Inflammatory macrophage treated with lipopolysaccharide for 4 hours (primary cell): ENCODE results near the gene ABHD17B.
A peak's percentile ranks its signal among the peaks of the same experiment; 100 is the strongest.

Experiments used
- DNase-seq: peaks from one replicate; pipeline ENCODE4 v3.0.0-alpha.2; 2020

The ABHD17B gene

DNA sequence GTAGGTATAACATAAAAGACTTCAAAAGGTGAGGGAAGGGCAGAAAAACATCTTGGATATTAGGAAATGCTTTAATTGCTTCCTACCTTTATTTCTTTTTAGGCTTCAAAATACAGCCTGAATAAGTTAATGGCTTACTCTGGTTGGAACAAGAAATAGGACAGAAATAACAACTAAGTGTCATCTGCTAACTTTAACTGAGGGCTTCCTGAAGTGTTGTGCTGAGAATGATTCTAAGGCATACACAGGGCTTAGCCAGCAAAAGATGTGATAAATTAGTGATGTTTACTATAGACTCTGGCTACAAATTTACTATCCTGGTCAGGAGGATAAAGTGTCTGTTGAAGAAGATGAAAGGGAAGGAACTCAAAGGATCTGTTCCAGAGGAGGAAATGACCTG, 34.2 kb downstream of the ABHD17B start:
- DNase-seq: no peak

DNA sequence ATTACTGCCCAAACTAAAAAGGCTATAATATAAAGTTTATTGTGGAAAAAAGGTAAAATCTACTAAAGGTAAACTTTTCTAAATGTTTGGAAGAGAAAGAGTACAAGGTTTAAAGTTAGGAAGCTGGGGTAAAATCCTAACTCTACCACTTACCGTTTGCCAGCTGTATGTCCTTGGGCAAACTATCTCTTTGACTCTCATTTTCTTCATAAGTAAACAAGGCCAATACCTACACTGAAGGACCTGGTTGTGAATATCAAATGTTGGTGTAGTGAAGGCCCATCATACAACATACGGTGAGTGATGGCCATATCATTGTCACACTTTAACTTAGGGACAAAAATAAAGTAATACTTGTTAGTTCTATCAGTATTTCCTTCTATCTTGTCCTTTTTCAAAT, 34.9 kb downstream of the ABHD17B start:
- DNase-seq: no peak

DNA sequence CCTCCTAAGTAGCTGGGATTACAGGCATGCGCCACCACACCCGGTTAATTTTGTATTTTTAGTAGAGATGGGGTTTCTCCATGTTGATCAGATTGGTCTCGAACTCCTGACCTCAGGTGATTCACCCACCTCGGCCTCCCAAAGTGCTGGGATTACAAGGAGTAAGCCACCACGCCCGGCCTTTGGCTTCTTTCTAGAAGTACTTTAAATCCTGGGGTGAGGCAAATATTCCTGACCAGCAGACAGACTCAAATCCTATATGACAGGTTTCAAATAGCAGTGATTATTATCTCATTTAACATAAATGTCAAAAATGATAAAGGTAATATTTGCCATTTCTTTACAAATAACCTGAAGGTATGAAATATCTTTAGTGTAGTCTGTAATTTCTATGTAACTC, 35.6 kb downstream of the ABHD17B start:
- DNase-seq: no peak

DNA sequence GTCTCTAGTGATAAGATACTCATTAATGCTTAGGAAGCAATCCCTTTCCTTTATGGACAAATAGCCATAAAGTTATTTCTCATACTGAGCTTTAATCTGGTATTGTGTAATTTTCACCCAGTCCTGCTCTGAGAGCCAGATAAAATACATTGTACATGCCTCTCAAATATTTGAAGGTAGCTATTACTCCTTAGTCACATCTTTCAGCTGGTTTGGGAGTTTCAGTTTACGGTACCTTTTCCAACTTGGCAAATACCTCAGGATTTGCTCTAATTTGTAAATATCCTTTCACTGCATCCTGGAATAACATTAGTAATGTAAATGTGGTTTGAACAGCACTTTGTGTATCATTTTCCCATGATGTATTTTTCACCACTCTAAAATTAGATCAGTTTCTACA, 47.4 kb downstream of the ABHD17B start:
- no peak for DNase-seq

DNA sequence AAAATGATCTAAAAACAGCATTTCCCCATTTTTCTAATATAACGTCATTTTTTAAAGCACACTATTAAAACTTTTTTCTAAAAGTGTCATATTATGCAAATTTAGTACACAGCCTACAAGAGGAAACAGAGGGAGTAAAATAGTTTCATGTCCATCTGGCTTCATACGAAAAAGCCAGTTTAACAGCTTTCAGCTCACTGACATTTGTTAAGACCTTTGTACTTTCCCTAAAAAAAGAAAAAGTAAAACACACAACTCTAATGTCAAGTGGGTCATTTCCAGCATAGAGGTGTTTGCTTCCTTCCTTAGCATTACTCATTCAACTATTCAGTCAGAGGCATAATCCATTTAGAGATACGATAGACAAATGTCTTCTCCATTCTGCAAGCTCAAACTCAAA, 49.4 kb downstream of the ABHD17B start:
- DNase-seq: no peak

DNA sequence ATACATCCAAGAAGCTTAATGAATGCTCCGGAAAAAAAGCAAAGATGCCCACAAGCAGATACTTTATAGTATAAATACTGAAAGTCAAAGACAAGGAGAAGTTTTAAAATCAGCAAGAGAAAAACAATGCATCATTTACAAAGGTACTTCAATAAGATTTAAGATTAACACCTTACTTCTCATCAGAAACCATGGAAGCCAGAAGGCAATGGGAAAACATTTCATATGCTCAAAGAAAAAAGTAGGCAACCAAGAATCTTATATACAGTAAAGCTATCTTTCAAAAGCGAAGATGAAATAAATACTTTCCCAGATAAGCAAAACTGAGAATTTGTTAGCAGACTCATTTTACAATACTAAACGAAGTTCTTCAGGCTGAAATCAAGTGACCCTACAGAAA, 51.1 kb downstream of the ABHD17B start:
- no peak for DNase-seq

DNA sequence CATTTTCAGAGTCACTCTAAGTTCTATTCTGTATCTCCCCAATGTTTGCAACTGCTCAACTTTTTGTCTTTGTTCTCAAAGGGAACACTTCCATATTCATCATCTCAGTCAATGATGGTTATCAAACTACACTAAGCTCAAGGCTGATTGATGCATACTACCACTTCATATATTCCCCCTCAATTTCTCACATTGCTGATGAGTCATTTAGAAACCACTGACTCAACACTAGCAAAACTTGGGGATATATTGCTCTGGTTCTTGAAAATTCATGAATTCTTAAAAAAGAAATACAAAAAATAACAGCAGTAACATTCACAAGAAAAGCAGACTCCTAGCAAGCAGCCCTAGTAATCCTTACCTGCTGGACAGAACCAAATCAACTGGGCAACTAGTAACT, 52.2 kb downstream of the ABHD17B start:
- DNase-seq: no peak

DNA sequence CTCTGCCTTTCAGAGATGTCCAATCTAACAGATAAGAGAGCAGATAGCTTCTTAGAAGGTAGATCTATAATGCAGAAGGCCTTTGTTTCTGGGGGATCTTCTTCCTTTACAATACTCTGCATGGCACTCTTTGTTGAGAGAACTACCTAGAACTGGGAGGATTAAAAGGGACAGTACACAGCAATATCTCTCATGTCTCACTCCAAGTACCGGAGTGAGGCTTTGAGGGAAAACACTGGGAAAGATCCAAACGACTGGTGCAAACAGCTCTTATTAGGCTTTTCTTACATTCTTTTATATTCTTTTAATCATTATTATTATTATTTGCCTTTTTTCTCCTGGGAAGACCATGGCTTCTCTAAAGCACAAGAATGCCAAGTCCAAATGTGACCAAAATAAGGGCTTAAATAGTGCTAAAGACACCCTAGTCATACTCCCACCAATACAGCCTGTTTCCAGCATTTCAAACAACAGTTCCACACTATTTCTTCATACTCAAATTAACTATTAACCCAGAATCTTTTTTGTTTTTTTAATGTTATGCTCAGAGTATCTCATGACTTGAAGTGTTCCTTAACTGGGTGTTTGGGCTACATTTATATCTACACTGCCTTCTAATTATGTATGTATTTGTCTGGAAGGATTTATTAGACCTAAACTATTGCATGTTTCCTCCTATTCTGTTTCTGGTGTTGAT, 52.7 kb downstream of the ABHD17B start:
- DNase-seq: no peak

DNA sequence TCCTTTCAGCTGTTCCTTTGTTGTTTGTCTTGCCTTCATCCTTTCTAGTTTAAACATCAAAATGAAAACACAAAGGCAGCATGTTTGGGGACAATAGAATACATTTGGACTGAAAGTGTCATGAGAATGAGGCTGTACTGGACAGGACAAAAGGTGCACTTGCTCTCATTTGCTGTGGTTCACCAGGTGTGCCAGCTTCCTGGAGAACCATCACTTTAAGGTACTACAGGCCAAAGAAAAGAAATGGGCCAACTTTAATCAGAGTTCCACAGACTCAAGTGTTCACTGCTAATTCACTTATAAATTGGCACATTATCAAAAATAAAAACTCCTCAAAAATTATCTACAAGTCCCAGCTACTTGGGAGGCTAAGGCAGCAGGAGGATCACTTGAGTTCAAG, 53.8 kb downstream of the ABHD17B start:
- no peak for DNase-seq

DNA sequence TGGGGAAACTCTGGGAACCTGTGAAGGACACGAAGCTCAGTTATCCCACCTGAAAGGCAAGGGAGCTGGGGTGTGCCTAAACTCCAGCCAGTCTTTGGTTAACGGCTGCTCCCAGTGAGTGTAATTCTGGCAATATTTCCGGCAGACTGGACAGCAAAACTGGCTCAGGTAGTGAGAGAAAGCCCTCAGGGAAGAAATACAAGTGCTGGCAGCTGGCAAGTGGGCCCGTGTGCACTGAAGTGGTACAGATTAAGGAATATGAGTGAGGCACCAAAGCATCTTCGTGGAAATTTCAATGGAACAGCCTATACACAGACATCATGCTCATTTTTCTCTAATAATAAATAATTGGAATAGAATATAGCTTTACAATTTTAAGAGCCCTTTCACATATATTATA, 56.2 kb downstream of the ABHD17B start:
- DNase-seq: no peak

DNA sequence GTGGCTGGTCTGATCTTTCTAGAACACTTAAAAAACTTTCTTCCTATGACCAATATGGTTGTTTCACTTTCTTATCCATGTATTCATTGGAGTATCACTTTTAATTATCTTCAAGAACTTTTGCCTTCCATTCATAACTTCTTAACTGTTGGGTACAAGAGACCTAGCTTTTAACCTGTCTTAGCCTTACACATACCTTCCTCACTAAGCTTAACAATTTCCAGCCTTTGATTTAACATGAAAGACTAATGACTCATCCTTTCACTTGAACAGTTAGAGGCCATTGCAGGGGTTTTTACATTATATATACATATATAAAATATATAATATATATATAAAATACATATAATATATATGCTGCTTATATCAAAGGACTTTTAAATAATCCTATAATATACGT, 57.9 kb downstream of the ABHD17B start:
- no peak for DNase-seq

DNA sequence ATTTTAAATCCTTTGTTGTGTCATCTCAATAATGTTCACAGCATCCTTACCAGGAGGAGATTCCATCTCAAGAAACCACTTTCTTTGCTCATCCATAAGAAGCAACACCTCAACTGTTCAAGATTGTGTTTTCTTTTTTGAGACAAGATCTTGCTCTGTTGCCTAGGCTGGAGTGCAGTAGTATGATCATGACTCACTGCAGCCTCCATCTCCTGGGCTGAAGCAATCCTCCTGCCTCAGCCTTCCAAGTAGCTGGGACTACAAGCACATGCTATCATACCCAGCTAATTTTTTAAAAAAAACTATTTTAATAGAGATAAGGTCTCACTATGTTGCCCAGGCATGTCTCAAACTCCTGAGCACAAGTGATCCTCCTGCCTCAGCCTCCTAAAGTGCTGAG, 60.0 kb downstream of the ABHD17B start:
- no peak for DNase-seq

DNA sequence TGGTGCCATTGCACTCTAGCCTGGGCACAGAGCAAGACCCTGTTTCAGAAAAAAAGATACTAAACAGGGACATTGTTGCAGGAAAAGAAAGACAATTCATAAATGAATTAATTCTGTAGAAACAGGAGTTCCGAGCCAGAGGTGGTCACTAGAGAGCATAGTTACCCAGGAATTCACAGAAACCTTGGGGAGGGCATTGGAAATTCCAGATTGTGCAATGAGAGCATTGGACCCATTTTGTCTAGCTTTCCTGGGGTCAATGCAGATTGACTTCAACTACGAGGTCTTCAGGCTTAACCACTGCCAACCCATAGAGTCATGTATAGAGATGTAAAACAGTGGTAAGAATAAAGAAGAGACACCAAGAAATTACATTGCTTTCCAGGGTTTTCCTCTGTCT, 63.1 kb downstream of the ABHD17B start:
- no peak for DNase-seq

DNA sequence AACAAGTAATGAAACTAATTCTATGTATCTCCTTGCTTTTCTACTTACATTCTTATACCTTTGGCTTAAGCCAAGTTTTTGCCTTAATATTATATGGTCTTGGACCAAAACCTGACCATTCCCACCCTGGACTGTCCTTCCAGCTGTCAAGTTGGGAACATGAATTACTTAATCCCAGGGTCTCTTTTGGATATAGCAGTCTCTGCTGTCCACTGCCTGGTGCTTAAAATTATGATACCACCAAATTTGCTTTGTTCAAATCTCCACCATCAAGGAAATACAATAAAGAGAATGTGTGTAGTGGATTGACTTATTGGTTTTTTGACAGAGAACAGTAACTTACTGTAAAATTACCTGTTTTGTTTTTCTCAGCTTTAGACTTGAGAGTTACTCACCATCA, 66.2 kb downstream of the ABHD17B start:
- DNase-seq: no peak

DNA sequence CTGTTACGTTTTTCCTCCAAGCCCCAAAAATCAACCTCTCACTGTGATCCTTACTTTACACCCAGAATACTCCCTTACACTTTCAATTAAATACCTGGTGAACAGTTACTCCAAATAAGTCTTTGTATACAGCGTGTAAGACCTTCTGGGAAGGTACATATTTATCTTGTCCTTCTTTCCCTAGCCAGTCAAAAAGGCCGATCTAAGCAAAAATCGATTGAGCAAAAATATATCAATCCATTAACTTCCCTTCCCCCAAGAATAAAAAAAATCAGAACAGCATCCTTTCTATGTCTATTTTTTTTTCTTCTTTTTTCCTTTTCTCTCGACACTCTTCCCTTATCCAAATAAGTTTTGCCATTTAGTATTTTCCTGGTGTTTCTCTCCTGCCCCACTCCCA, 71.3 kb downstream of the ABHD17B start:
- DNase-seq: no peak

DNA sequence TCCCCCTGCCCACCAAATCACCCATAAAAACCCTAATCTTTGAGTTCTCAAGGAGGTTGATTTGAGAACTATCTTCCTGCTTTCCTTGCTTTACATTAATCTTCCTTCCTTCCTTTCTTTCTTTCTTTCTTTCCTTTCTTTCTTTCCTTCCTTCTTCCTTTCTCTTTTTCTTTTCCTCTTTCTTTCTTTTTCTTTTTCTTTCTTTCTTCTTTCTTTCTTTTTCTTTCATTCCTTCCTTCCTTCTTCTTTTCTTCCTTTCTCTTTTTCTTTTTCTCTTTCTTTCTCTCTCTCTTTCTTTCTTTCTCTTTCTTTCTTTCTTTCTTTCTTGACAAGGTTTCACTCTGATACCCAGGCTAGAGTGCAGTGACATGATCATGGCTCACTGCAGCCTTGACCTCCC, 75.4 kb downstream of the ABHD17B start:
- DNase-seq: no peak

DNA sequence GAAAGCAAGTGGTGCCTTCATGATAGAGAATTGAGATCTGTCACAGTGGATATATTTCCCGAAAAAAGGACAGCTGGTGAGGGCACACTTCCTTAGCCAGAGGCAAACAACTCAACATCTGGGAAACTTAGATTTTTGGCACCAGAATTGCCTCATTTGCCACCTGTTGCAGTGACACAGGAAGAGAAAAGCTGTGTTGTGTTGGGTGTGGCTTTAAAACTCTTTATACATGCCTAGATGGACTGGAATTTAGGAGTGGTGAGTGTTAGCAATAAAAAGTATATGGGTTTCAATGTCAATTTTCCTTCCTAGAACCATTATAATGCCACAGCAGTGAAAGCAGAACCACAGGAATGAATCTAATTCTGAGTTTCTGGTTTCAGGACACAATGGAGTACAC, 80.1 kb downstream of the ABHD17B start:
- DNase-seq: no peak

DNA sequence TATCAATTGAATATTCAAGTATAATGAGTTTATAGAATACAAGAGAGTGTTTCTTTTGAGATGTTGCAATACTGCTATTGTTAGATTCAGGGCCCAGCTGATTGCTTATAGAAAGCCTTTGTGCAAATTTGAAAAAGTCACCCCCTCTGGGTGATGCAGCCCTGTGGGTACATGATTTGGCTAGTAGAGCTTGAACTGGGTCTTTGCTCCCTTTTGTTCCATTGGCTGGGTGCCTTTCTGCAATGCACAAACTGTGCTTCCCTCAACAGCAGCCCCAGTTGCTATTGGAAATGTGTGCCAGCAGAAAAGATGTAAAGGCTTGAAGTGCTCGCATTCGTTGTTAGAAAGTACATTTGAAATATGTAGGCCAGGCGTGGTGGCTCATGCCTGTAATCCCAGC, 80.8 kb downstream of the ABHD17B start:
- DNase-seq: no peak

DNA sequence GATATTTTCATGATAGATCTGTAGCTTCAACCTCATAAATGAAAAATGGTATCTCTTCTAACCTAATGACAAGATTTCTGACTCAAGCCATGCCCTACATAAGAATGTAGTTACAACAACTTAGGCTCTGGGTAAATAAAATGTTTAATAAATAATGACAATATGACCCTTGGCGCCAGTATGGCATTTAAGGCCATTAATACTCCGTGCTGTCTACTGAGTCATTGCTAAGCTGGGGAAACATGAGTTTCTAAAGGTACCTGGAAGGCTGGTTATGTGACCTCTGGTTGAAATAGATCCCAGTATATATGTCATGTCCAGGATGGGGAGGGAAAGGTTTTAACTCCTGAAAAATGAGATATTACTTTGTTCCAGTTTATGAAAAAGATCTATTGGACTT, 84.7 kb downstream of the ABHD17B start:
- no peak for DNase-seq

DNA sequence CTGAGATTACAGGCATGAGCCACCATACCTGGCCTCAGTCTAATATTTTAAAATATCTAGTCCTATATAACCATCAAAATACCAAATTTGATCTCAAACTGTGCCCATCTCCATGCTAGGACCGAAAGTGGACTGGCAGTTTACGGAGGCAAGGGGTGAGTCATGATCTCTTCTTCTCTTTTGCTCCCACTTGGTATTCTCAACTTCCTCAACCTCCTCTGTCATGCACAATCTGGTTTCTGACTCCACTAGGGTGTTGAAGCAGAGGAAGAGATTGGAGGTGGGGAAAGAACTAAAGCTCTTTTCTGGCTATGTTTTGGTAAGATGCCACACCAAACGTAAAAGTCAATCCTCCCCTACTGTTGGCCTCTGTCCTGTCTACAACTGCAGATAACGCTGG, 86.7 kb downstream of the ABHD17B start:
- peak; percentile 83 for DNase-seq

DNA sequence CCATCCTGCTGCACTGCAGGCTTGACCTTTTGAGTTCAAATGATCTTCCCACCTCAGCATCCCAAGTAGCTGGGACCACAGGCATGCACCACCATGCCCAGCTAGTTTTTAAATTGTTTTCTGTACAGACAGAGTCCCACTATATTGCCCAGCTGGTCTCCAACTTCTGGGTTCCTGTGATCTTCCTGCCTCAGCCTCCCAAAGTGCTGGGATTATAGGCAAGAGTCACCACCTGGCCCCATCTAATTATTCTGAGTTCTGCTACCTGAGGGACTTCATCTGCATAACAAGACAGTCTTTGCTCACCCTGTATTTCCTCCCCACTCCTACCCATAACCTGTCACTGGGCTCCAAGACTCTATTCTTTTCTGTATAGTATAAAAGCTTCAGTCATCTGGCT, 88.1 kb downstream of the ABHD17B start:
- DNase-seq: no peak

DNA sequence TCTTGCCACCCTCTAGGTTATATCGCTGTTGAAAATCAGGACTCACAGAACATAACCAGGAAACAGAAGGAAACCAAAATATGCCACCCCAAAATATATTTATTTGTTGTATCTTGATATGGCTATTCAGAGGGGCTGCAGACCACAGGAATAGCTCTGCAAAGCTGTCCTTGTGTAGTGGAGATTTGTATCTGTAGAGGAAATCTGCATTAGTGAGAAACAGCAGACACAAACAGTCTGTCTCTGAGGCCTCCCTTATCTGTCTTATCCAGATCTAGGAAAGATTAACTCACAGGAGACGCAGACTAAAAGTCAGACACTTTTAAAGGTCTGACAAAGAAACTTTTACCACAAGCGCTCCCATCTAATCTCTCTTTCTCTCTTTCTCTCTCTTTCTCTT, 88.5 kb downstream of the ABHD17B start:
- no peak for DNase-seq

DNA sequence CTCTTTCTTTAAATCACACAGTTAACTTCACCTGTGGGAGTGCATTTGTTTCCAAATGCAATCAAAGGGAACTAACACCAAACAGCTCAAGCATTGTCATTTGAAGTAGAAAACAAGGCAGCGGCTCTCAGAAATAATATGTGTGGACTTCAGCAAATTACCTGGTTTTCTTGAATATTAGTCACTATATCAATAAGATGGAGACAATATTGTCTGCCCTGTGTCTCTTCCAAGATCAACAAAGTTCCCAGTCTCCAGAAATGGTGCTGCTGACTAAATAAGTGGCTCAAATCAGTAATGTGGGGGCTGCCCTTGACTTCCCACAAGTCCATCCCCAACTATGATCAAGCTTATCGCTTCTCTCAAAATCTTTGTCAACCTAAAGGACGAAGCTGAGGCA, 89.6 kb downstream of the ABHD17B start:
- no peak for DNase-seq

DNA sequence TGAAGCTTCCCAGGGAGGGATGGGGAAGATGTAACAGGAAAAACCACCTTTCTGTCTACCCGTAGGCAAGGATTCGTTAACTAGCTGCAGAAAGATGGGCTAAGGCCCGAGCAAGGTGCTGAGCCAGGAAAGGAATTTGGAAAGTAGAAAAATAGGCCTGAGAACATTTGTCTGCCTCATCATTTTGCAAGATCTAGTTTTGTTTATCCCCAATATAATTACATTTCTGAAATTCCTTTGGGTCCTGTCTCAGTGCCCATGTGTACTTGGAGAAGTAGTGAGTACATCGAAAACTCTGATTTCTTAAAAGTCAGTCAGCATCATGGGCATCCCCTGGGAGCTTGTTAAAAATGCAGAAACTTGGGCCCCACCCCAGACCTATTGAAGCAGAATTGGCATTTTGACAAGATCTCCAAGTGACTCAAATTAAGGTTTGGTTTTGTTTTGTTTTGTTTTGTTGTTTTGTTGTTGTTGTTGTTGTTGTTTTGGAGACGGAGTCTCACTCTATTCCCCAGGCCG, 90.5 kb downstream of the ABHD17B start:
- no peak for DNase-seq

DNA sequence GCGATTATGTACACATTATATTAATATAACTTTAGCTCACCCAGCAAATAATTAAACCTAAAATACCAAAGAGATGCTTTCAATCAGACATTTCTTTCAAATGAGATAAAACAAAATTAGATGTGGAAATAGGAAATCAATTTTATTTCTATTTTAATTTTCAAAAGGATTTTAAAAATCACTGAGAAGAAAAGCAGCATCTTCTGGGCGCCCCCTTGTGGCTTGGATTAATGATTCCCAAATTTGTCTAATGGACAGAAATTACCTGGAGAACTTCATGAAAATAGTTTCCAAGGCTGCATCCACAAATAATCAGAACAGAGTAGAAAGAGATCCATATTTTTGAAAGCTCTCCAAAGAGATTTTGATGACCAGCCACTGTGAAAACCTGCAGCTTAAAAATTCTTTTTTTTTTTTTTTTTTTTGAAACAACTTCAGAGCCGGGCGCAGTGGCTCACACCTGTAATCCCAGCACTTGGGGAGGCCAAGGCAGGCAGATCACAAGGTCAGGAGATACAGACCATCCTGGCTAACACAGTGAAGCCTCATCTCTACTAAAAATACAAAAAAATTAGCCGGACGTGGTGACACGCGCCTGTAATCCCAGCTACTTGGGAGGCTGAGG, 91.8 kb downstream of the ABHD17B start:
- peak; percentile 33 for DNase-seq
